Body of pancreas (tissue), 4 donors: ENCODE data around the gene RPLP2.
A peak's percentile ranks its signal among the peaks of the same experiment; 100 is the strongest.

Experiments
- CTCF ChIP-seq, 7 experiments: fragments of 450-650 bp in 4 of 7; fragments of 200-600 bp in 3 of 7; sonication (generic) in 3 of 7; IDR thresholded peaks; one replicate each; pipeline ENCODE4 v1.5.1; 2016 to 2019; ENCODE audit warnings: antibody characterized with exemption in 7 of 7
- POLR2A ChIP-seq, 3 donors: fragments of 450-650 bp; IDR thresholded peaks; one replicate each; pipeline ENCODE4 v1.6.1; 2016; ENCODE audit warnings: antibody characterized with exemption in 3 of 3, mild to moderate bottlenecking in 2 of 3

GRCh38 chr11:834371-835316 lies 24.9 kb downstream of the RPLP2 start:
- TF ChIP-seq CTCF (IDR thresholded peaks at IDR 0.05) (peak in 3 of 7 experiments; percentile 13 to 44 (median 17)), POLR2A (IDR thresholded peaks at IDR 0.05) (peak; percentile 90 to 95 (median 95))
